Liver (tissue), 9 donors: Measurements from ENCODE around the gene BACH2. TPM values are rescaled to one million over a fixed set of nuclear protein-coding genes. Genes with fewer than 3 reads are reported as not detected.
A peak's percentile ranks its signal among the peaks of the same experiment; 100 is the strongest.

ENCODE experiments used
- DNase-seq: peaks from one replicate; pipeline ENCODE4 v3.0.0-alpha.2; 2017; ENCODE audit warnings: low spot score
- H3K27ac ChIP-seq, 2 donors: one replicate each; pipeline ENCODE4 v1.7.0; 2013; ENCODE audit warnings: inconsistent platforms in 2 of 2, low read length in 2 of 2, control low read depth in 1 of 2, low read depth in 1 of 2, mild to moderate bottlenecking in 1 of 2
- H3K27me3 ChIP-seq, 4 donors: one replicate each; pipeline versions ENCODE4 v1.6.1 to v1.7.0; 2013; ENCODE audit warnings: low read length in 3 of 4, inconsistent platforms in 1 of 4, mild to moderate bottlenecking in 1 of 4, moderate library complexity in 1 of 4; ENCODE audit not compliant: control insufficient read depth in 4 of 4, insufficient read depth in 4 of 4
- H3K36me3 ChIP-seq, 4 donors: one replicate each; pipeline versions ENCODE4 v1.6.1 to v1.7.0; 2013; ENCODE audit warnings: low read length in 3 of 4, mild to moderate bottlenecking in 3 of 4, low read depth in 1 of 4, moderate library complexity in 1 of 4; ENCODE audit not compliant: control insufficient read depth in 4 of 4, insufficient read depth in 3 of 4
- H3K4me1 ChIP-seq, 4 donors: one replicate each; pipeline versions ENCODE4 v1.6.1 to v1.7.0; 2013; ENCODE audit warnings: low read length in 3 of 4, mild to moderate bottlenecking in 3 of 4, moderate library complexity in 1 of 4; ENCODE audit not compliant: control insufficient read depth in 4 of 4, insufficient read depth in 4 of 4
- H3K4me3 ChIP-seq, 3 donors: one replicate each; pipeline versions ENCODE4 v1.6.1 to v1.7.0; 2013; ENCODE audit warnings: low read length in 3 of 3, control low read depth in 1 of 3, low read depth in 1 of 3, mild to moderate bottlenecking in 1 of 3
- H3K9ac ChIP-seq, 2 donors: one replicate each; pipeline ENCODE4 v1.7.0; 2013; ENCODE audit warnings: low read length in 2 of 2, mild to moderate bottlenecking in 2 of 2, moderate library complexity in 2 of 2, control low read depth in 1 of 2, low read depth in 1 of 2
- H3K9me3 ChIP-seq, 4 donors: one replicate each; pipeline versions ENCODE4 v1.6.1 to v1.7.0; 2013; ENCODE audit warnings: low read length in 3 of 4; ENCODE audit not compliant: control insufficient read depth in 4 of 4
- FOXA2 ChIP-seq: IDR thresholded peaks from 2 replicates; pipeline ENCODE4 v1.6.1; 2016; ENCODE audit warnings: antibody characterized with exemption
- GABPA ChIP-seq, 2 donors: IDR thresholded peaks in 1 of 2; conservative IDR thresholded peaks in 1 of 2; 2 replicates each; pipeline ENCODE4 v1.6.1; 2016; ENCODE audit warnings: antibody characterized with exemption in 2 of 2, mild to moderate bottlenecking in 1 of 2, moderate library complexity in 1 of 2
- HNF4A ChIP-seq, 2 donors: conservative IDR thresholded peaks; 2 replicates each; pipeline ENCODE4 v1.6.1; 2016; ENCODE audit warnings: antibody characterized with exemption in 2 of 2, mild to moderate bottlenecking in 2 of 2
- HNF4G ChIP-seq: IDR thresholded peaks from 2 replicates; pipeline ENCODE4 v1.6.1; 2016; ENCODE audit warnings: antibody characterized with exemption
- JUND ChIP-seq, 2 donors: IDR thresholded peaks; 2 replicates each; pipeline ENCODE4 v1.6.1; 2016; ENCODE audit warnings: antibody characterized with exemption in 2 of 2
- RAD21 ChIP-seq, 2 donors: IDR thresholded peaks; 2 replicates each; pipeline ENCODE4 v1.6.1; 2016; ENCODE audit warnings: antibody characterized with exemption in 2 of 2, mild to moderate bottlenecking in 2 of 2
- SP1 ChIP-seq: IDR thresholded peaks from 2 replicates; pipeline ENCODE4 v1.6.1; 2018; ENCODE audit warnings: antibody characterized with exemption, mild to moderate bottlenecking
- YY1 ChIP-seq: IDR thresholded peaks from 2 replicates; pipeline ENCODE4 v1.6.1; 2016; ENCODE audit warnings: antibody characterized with exemption, mild to moderate bottlenecking
- WGBS: extraction: QIAGEN DNeasy Blood & Tissue Kit; methylation state at CpG from one replicate; pipeline ENCODE4 v1.1.7; 2013; 5-methylcytosine and 5-hydroxymethylcytosine counted together
- polyA plus RNA-seq, 2 donors: library from polyadenylated mRNA; stranded (reverse) in 1 of 2; unstranded in 1 of 2; fragments of 200-250 nt in 1 of 2; fragments of >200 nt in 1 of 2; fragmentation: Nextera tagmentation in 1 of 2; extraction: Ambion mirVana in 1 of 2; gene quantifications; one replicate each; pipeline versions ENCODE4 v1.2.1 to v1.2.3, GENCODE V29; 2013 to 2015
- total RNA-seq, 2 donors: library from RNA; depleted of rRNA; stranded (reverse); fragments of >200 nt; gene quantifications; one replicate each; pipeline ENCODE4 v1.2.3, GENCODE V29; 2014
- TF ChIP-seq, protein P1 (sequence below): IDR thresholded peaks from 2 replicates; pipeline ENCODE4 v1.6.1; 2016; ENCODE audit warnings: antibody characterized with exemption, mild to moderate bottlenecking
- TF ChIP-seq, protein P2 (sequence below): IDR thresholded peaks from 2 replicates; pipeline ENCODE4 v1.6.1; 2016; ENCODE audit warnings: antibody characterized with exemption
- TF ChIP-seq, protein P3 (sequence below): fragments of 150-350 bp; IDR thresholded peaks from 2 replicates; pipeline ENCODE4 v1.5.1; 2017; ENCODE audit warnings: improper control_type of control experiment, low read depth, low read length; ENCODE audit not compliant: missing input control
- donor health status: healthy.
- donor health status: healthy.
- donor health status: healthy.
- donor health status: healthy.
- donor health status: healthy.

Gene BACH2
- total and polyA plus RNA-seq, 4 donors: 1.9 to 3.7 (median 1.9) TPM

GRCh38 chr6:90241229-90241880, 55.3 kb downstream of the BACH2 start:
- no peak overlapping the region for H3K9ac ChIP-seq
- DNase-seq: no peak
- no peaks in the 10 kb centered on the region for H3K9me3 ChIP-seq
- no peak overlapping the region for H3K27ac ChIP-seq
- H3K27me3 ChIP-seq: no peaks in the 10 kb centered on the region
- H3K36me3 ChIP-seq: no peaks in the 10 kb centered on the region
- TF ChIP-seq FOXA2 (no peak), RAD21 (IDR thresholded peaks at IDR 0.05) (no peak), HNF4A (conservative IDR thresholded peaks at IDR 0.05) (no peak), GABPA (IDR thresholded peaks at IDR 0.05 in 1 of 2, conservative IDR thresholded peaks at IDR 0.05 in 1 of 2) (no peak), SP1 (no peak), HNF4G (no peak), JUND (IDR thresholded peaks at IDR 0.05) (no peak)
- TF ChIP-seq, protein P1, sequence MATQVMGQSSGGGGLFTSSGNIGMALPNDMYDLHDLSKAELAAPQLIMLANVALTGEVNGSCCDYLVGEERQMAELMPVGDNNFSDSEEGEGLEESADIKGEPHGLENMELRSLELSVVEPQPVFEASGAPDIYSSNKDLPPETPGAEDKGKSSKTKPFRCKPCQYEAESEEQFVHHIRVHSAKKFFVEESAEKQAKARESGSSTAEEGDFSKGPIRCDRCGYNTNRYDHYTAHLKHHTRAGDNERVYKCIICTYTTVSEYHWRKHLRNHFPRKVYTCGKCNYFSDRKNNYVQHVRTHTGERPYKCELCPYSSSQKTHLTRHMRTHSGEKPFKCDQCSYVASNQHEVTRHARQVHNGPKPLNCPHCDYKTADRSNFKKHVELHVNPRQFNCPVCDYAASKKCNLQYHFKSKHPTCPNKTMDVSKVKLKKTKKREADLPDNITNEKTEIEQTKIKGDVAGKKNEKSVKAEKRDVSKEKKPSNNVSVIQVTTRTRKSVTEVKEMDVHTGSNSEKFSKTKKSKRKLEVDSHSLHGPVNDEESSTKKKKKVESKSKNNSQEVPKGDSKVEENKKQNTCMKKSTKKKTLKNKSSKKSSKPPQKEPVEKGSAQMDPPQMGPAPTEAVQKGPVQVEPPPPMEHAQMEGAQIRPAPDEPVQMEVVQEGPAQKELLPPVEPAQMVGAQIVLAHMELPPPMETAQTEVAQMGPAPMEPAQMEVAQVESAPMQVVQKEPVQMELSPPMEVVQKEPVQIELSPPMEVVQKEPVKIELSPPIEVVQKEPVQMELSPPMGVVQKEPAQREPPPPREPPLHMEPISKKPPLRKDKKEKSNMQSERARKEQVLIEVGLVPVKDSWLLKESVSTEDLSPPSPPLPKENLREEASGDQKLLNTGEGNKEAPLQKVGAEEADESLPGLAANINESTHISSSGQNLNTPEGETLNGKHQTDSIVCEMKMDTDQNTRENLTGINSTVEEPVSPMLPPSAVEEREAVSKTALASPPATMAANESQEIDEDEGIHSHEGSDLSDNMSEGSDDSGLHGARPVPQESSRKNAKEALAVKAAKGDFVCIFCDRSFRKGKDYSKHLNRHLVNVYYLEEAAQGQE: no peak
- TF ChIP-seq, protein P2, sequence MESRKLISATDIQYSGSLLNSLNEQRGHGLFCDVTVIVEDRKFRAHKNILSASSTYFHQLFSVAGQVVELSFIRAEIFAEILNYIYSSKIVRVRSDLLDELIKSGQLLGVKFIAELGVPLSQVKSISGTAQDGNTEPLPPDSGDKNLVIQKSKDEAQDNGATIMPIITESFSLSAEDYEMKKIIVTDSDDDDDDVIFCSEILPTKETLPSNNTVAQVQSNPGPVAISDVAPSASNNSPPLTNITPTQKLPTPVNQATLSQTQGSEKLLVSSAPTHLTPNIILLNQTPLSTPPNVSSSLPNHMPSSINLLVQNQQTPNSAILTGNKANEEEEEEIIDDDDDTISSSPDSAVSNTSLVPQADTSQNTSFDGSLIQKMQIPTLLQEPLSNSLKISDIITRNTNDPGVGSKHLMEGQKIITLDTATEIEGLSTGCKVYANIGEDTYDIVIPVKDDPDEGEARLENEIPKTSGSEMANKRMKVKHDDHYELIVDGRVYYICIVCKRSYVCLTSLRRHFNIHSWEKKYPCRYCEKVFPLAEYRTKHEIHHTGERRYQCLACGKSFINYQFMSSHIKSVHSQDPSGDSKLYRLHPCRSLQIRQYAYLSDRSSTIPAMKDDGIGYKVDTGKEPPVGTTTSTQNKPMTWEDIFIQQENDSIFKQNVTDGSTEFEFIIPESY: no peak
- TF ChIP-seq, protein P3, sequence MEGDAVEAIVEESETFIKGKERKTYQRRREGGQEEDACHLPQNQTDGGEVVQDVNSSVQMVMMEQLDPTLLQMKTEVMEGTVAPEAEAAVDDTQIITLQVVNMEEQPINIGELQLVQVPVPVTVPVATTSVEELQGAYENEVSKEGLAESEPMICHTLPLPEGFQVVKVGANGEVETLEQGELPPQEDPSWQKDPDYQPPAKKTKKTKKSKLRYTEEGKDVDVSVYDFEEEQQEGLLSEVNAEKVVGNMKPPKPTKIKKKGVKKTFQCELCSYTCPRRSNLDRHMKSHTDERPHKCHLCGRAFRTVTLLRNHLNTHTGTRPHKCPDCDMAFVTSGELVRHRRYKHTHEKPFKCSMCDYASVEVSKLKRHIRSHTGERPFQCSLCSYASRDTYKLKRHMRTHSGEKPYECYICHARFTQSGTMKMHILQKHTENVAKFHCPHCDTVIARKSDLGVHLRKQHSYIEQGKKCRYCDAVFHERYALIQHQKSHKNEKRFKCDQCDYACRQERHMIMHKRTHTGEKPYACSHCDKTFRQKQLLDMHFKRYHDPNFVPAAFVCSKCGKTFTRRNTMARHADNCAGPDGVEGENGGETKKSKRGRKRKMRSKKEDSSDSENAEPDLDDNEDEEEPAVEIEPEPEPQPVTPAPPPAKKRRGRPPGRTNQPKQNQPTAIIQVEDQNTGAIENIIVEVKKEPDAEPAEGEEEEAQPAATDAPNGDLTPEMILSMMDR: no peak
- peaks cover 0 to 9% (median 3%) of the 10 kb centered on the region in 4 donors for H3K4me1 ChIP-seq
- no peak overlapping the region for H3K4me3 ChIP-seq
- WGBS: 62% methylated on average over 3 of the region's 3 CpGs

DNA sequence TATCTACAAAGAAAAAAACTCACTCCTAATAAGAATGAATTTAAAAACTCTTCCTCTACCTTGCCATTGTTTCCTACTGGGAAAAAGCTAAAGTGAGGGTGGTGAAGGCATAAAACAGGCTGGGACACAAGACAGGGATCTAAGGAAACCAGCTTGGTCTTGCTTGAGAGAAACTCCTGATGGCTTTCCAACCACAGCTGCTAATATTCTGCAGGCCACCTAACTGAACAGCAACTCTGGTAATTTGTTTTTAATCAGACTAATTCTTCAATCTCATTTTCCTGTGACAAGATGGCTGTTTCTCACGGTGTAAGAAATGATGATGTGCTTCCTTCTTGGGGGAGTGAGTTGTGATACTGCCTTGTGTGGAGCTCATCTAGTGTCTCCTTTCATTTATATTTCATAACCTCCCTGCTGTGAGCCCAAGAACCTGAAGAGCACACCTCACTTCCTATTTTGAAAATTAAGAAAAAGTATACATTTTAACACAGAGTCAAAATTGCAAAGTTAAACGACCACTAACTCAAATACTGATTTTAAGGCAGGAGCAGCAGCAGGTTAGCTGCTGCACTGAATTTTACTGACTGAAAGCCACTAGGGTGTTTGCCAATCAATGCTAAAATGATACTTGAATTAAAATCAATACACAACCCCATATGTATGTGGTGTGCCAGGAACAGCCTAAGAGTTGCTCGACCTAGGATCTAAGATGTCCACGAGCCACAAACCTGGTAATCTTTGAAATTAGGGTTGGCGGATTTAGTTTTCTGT, 58.0 kb downstream of the BACH2 start:
- peak overlapping the region; percentile 84 to 86 for H3K27ac ChIP-seq
- peak overlapping the region in 2 of 3 donors; percentile 16 to 41 for H3K4me3 ChIP-seq
- H3K9me3 ChIP-seq: no peaks in the 10 kb centered on the region
- H3K4me1 ChIP-seq: peaks cover 0 to 9% (median 3%) of the 10 kb centered on the region in 4 donors
- WGBS: 42% methylated on average over 5 of the region's 5 CpGs
- TF ChIP-seq, protein P2: no peak
- peak; percentile 2 for TF ChIP-seq YY1
- peaks cover 0 to 2% (median 0%) of the 10 kb centered on the region in 4 donors for H3K36me3 ChIP-seq
- H3K27me3 ChIP-seq: no peaks in the 10 kb centered on the region
- no peak for DNase-seq
- peak overlapping the region in 1 of 2 donors; percentile 78 for H3K9ac ChIP-seq
